Measurements from ENCODE around the gene TEX38.
"Not testable (repeated sequence)": the region's sequence is repeated elsewhere in the genome, so short reads cannot be mapped to it uniquely, and the experiment has no call there.

Gene TEX38

GRCh38 chr1:46671554-46671953 is at the start of gene TEX38:
Gene TEX38 (plus strand): TSS chr1:46671854. CDS start chr1:46671935, 81 bp downstream.
- no peak for DNase-seq

GRCh38 chr1:46621930-46622329 is 49.7 kb upstream of the TEX38 start:
- DNase-seq: no peak

GRCh38 chr1:46622344-46622743 is 49.3 kb upstream of the TEX38 start:
- DNase-seq: peak; percentile 45

DNA sequence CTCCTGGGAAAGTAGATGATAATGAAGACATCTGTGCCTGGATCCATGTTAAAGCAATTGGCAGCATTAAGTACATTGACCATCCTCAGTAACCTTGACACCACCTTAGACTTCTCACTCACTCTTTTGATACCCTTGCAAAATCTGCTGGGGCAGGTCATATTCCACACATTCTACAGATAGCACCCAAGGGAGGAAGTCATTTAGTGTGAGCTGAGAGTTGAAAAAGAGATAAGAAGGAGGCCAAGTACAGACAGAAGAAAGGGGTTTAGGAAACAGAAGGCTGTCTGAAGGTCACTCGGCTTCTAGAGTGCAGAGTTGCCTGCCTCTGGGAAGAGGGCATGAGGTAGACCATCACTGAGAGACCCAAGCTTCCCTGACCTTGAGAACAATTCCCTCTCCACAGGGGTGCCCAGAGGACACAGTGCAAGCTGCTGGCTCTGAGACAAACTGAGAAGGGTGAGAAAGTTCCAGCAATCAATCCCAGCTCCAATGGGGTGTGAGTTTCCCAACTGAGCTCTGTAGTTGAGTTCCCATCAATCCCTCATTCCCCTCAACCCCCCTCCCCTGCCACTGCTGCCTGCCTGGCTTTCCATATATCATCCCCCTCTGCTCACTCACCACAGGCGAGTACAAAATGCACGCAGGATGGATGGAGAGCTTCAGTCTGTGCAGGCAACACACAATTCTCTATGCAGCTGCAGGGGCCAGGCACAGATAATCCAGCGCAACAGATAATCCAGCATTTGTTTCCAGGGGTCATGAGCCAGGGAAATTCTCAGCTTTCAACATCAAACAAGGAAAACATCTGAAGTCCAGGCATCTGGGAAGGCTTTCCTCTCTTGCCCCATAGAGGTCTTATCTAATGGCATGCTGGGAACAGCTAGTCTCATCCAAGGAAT is 47.7 kb upstream of the TEX38 start:
- DNase-seq: no peak

- DNase-seq: no peak
Observed at GRCh38 chr1:46630719-46631118, 40.9 kb upstream of the TEX38 start.

GRCh38 chr1:46635205-46635604 is 36.4 kb upstream of the TEX38 start:
- no peak for DNase-seq

DNA sequence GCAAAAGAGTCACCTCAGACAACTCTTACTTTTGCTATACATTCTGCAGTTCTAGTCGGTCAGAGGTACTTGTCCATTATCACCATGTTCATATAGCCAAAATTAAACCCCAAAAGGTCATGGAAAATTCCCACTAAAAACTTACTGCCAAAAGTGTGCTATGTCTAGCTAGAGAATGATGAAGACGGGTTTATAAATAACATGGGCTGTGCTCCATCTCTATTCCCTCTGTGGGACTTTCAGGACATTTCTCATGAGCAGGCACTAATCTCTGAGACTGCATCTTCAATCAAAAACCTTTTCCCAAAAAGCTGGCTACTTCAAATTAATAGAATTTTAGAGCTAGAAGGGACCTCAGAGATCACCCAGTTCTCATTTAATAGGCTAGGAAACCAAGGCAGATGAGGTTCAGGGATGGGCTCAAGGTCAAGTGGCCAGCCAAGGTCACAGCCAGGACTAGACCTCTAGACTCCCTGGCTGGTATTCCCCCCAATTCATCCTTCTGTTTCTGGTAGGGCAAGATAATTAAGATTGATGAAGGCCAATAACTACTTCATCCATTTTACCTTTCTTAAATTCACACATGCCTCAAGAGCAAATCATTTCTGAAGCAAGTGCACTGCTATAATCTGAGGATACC is 34.1 kb upstream of the TEX38 start:
- no peak for DNase-seq

DNA sequence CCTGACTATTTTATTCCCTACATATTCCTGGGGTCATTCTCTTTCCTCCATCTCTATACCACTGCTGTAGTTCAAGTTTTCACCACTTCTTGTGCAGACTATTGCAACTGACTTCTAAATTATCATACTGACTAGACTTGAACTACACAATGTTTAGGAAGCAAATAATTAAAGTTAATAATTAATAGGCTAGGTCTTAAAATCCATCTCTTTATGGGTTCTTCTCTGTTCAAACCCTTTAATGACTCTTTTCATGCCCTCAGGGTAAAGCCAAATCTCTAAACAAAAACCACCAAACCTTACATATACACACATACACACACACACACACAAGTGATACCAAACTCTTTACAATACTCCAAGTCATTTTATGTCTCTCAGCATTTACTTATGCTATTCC is 32.7 kb upstream of the TEX38 start:
- DNase-seq: no peak

GRCh38 chr1:46639547-46639946 is 32.1 kb upstream of the TEX38 start:
- no peak for DNase-seq

DNA sequence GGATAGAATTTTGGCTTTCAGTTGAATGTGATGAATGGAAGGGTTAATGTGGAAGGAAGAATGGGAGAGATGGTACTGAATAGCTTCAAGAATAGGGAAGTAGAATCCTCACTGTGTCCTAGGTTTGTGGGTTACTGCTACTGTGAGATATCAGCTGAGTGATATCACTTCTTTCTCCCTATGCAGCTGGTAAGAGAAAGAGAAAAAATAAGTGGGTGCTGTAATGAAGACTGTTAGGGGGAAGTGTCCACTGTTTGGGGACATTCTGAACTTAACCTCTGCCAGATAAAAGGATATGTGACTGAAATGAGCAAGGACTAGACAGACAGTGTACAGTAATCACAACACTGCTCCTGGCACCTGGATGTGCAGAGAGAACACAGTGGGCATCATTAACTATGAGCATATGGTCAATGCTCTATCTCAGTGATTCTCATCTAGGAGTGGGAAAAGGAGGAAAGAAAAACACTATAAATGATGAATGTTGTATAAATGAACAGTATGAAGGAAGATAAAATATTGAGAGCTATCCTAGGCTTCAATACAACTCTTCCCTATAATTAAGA is 29.5 kb upstream of the TEX38 start:
- DNase-seq: peak; percentile 8

DNA sequence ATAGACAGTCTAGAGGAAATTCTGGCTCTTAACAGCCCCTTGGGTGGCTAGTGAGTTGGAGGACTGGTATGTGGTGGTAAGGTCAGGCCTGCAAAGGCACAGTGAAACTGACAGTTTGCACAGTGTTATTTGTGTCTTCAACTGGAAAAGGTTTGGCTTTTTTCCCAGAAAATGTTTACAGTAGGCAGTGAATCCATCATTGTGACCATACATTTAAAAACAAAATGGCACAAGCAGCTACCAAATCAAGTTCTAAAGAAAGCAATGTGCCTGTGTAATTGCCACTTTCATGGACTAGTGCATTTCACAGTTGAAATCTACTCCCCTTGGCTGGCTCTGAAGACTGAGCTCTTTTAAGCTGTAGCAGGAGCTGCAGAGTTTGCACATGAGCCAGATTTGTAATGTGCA is 28.3 kb upstream of the TEX38 start:
- no peak for DNase-seq

DNA sequence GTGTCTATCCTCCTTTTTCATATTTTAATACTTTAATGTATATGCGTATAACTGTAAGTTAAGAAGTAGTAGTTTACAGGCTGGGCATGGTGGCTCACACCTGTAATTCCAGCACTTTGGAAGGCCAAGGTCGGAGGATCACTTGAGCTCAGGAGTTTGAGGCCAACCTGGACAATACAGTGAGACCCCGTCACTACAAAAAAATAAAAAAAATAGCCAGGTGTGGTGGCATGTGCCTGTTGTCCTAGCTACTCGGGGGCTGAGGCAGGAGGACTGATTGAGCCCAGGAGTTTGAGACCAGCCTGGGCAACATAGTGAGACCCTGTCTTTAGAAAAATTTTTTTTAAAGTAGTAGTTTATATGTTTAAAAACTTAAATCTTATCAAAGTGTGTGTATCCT is 25.8 kb upstream of the TEX38 start:
- DNase-seq: no peak

DNA sequence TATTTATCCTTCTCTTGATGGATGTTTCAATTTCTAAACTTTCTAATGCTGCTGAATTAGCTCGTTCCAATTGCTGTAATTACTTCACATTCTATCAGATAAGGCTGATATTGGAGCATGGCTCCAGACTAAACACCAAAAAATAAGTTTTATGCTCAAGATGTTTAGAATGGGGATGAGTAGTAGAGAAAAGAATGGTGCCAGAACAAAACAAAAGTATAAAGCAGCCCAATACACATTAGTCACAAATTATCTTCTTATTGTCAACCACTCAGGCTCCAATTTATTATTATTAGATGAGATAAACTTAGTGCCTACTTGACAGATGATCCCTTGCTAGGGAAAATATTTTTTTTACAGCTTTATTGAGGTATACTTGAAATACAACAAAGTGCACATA is 25.3 kb upstream of the TEX38 start:
- no peak for DNase-seq

- no peak for DNase-seq
Observed at GRCh38 chr1:46646844-46647243, 24.8 kb upstream of the TEX38 start.

GRCh38 chr1:46647611-46648010 is 24.0 kb upstream of the TEX38 start:
- no peak for DNase-seq

- no peak for DNase-seq
Observed at GRCh38 chr1:46649764-46650163, 21.9 kb upstream of the TEX38 start.

- no peak for DNase-seq
Observed at GRCh38 chr1:46650491-46650890, 21.2 kb upstream of the TEX38 start.

DNA sequence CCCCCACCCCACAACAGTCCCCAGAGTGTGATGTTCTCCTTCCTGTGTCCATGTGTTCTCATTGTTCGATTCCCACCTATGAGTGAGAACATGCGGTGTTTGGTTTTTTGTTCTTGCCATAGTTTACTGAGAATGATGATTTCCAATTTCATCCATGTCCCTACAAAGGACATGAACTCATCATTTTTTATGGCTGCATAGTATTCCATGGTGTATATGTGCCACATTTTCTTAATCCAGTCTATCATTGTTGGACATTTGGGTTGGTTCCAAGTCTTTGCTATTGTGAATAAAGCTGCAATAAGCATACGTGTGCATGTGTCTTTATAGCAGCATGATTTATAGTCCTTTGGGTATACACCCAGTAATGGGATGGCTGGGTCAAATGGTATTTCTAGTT is 20.5 kb upstream of the TEX38 start:
- not testable (repeated sequence) for DNase-seq

DNA sequence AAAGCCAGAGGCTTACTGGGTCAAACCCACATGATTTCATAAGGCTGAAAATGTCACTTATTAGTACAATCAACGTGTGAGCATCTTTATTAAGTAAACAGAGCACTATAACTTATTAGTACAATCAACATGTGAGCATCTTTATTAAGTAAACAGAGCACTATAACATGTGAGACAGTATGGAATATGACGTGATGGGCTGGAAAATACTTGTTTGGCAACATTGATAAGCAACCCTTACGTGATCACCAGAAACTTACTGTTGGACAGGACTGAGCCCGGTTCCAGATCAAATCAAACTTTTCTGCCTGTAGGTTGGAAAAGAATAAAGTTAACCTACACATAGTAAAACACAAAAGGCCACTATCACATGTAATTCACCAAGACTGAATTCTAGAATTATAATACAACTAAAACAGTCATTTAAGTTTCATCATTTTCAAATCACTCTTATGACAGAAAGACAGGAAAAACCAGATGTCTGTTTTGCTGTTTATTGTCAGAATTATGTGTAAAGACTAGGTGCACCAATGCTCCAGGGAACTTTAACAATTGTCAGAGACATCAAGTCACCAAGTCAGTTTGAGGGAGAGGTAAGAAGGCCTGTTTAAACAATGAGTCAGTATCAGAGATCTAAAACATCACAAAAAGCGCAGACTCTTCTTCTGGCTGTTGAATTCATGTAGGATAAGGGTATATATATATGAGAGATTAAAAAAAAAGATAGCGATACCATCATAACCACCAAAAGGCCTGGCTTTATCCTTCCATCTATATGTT is 19.1 kb upstream of the TEX38 start:
- no peak for DNase-seq

DNA sequence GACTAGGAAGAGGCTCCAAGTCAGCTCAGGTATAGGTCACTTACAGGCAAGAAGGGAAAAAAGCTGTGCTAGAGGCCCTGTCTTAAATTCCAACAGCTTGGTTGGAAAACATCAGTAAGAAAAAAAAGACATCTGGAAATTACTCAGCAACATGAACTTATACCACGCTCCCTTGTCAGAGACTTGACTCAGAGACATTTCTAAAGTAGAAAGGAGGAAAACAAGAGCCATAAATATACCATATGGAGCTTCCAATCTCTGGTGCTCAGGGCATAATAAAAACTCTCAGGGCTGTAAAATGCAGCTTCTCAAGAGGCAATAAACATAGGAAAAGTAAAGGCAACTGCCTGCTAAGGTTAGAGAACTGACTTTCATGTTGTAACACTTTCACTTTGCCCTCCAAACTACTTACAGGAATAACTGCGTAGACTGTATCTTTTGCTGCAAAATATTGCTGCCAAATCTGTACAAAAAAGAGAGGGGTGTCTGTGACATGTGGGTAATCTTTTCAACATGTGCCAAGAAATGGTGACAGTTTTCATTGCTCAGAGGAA is 18.2 kb upstream of the TEX38 start:
- DNase-seq: no peak

DNA sequence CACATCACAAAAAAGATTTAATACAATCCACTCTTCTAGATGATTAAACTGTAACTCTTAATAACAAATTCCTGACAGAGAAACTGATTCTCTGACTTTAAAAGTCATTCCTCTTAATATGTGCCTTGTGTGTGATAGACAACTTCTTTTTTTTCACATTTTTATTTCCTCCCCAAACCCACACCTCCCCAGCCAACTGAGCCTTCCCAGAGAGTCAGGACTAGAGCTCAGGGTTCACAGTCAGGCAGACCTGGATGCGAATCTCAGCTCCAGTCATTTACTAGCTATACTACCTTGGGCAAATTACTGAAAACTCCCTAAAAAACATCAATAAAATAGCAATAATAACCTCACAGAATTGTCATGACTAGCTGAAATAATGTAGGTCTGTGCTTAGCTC is 17.6 kb upstream of the TEX38 start:
- no peak for DNase-seq

- not testable (repeated sequence) for DNase-seq
Observed at GRCh38 chr1:46654698-46655097, 17.0 kb upstream of the TEX38 start.

GRCh38 chr1:46655848-46656247 is 15.8 kb upstream of the TEX38 start:
- DNase-seq: no peak
